Activated effector memory CD4-positive, alpha-beta T cell treated with Interleukin-2 at 50 U/mL for 16 hours (primary cell): ENCODE data around the gene TRAP1.

Source experiments
- DNase-seq: peaks from one replicate; pipeline ENCODE4 v3.0.0-alpha.2; 2020

The TRAP1 gene

GRCh38 chr16:3706253-3707012, 10.9 kb downstream of the TRAP1 start:
- no peak for DNase-seq

- DNase-seq = no peak
Observed at GRCh38 chr16:3702082-3702481, 15.2 kb downstream of the TRAP1 start.

GRCh38 chr16:3701531-3701930, 15.8 kb downstream of the TRAP1 start:
- DNase-seq = no peak

GRCh38 chr16:3698941-3699340, 18.4 kb downstream of the TRAP1 start:
- DNase-seq = no peak

GRCh38 chr16:3696425-3697218, 20.7 kb downstream of the TRAP1 start:
- DNase-seq = no peak

GRCh38 chr16:3695610-3696369, 21.5 kb downstream of the TRAP1 start:
- DNase-seq = no peak

GRCh38 chr16:3694051-3694450, 23.3 kb downstream of the TRAP1 start:
- DNase-seq = no peak

GRCh38 chr16:3691761-3692160, 25.6 kb downstream of the TRAP1 start:
- no peak for DNase-seq

- DNase-seq = no peak
Observed at GRCh38 chr16:3690980-3691720, 26.2 kb downstream of the TRAP1 start.

GRCh38 chr16:3690470-3690928, 26.8 kb downstream of the TRAP1 start:
- peak; percentile 74 for DNase-seq

- no peak for DNase-seq
Observed at GRCh38 chr16:3689731-3690130, 27.6 kb downstream of the TRAP1 start.

- no peak for DNase-seq
Observed at GRCh38 chr16:3687792-3688191, 29.5 kb downstream of the TRAP1 start.

GRCh38 chr16:3687021-3687420, 30.3 kb downstream of the TRAP1 start:
- no peak for DNase-seq

- DNase-seq = no peak
Observed at GRCh38 chr16:3681206-3681605, 36.1 kb downstream of the TRAP1 start.

GRCh38 chr16:3677994-3678393, 39.3 kb downstream of the TRAP1 start:
- DNase-seq = no peak

- DNase-seq = no peak
Observed at GRCh38 chr16:3675601-3676130, 41.7 kb downstream of the TRAP1 start.

GRCh38 chr16:3674513-3675295, 42.6 kb downstream of the TRAP1 start:
- no peak for DNase-seq

- no peak for DNase-seq
Observed at GRCh38 chr16:3673676-3674377, 43.5 kb downstream of the TRAP1 start.

GRCh38 chr16:3673201-3673600, 44.1 kb downstream of the TRAP1 start:
- no peak for DNase-seq

- DNase-seq = no peak
Observed at GRCh38 chr16:3672571-3673041, 44.7 kb downstream of the TRAP1 start.

GRCh38 chr16:3671424-3671823, 45.9 kb downstream of the TRAP1 start:
- DNase-seq = no peak
